Melanocyte of skin (primary cell): ENCODE data around the gene NOL6. TPM values are rescaled to one million over a fixed set of nuclear protein-coding genes. Genes with fewer than 3 reads are reported as not detected.

Source experiments
- small RNA-seq, 2 donors: library from RNA; depleted of rRNA; stranded (forward); fragments of <200 nt; gene quantifications; one replicate each; pipeline ENCODE3, GENCODE V24; 2012
- total RNA-seq, 2 donors: library from RNA; depleted of rRNA; stranded (reverse); fragments of >200 nt; gene quantifications; 2 replicates each; pipeline ENCODE4 v1.2.3, GENCODE V29; 2012

Gene NOL6
- total RNA-seq = 10 to 100 TPM; 32.0 to 56.9 TPM

GRCh38 chr9:33473643-33474352 is at the start of gene NOL6:
Gene NOL6, minus strand, starts transcription at chr9:33473924. Its CDS starts 82 bp downstream, at chr9:33473842.

GRCh38 chr9:33446946-33447798 is 26.6 kb downstream of the NOL6 start, which contains the start of gene AQP3:
Gene AQP3, minus strand, starts transcription at chr9:33447593. Its CDS starts 63 bp downstream, at chr9:33447530.

Small RNA genes lying within 50 kb of the gene (small RNA-seq; reads per million reads assigned to genes)
- gene AL356218.2 (0 reads per million in 2 donors), gene MIR6851 (0 reads per million in 2 donors)

Other genes with a start within 250 kb of the NOL6 start
- not detected for gene SPINK4, start 233.8 kb downstream of the NOL6 start, total RNA-seq
- 10 to 100 TPM; 25.8 to 27.3 TPM for gene BAG1, start 209.2 kb downstream of the NOL6 start, total RNA-seq
- 100 to 1,000 TPM; 109 to 149 TPM for gene CHMP5, start 208.9 kb downstream of the NOL6 start, total RNA-seq
- gene NFX1, start 183.4 kb downstream of the NOL6 start, total RNA-seq = 10 to 100 TPM; 19.3 to 22.4 TPM
- under 1 TPM in 1 of 2 donors, not detected in 1; under 0.01 TPM for gene AQP7, start 71.4 kb downstream of the NOL6 start, total RNA-seq
- 1 to 10 TPM in 1 of 2 donors, not detected in 1; 1.0 TPM for gene AQP3, start 26.3 kb downstream of the NOL6 start, total RNA-seq
- 1 to 10 TPM; 5.7 to 5.9 TPM for gene ANKRD18B, start 50.3 kb upstream of the NOL6 start, total RNA-seq